Stimulated activated CD4-positive, alpha-beta T cell treated with anti-CD3 and anti-CD28 coated beads, Interleukin-4, amount 100 ng/mL, for 4 hours (primary cell): ENCODE measurements around the gene EEFSEC.

ENCODE experiments used
- DNase-seq, 2 experiments: peaks; one replicate each; pipeline ENCODE4 v3.0.0-alpha.2; 2020

The EEFSEC gene

DNA sequence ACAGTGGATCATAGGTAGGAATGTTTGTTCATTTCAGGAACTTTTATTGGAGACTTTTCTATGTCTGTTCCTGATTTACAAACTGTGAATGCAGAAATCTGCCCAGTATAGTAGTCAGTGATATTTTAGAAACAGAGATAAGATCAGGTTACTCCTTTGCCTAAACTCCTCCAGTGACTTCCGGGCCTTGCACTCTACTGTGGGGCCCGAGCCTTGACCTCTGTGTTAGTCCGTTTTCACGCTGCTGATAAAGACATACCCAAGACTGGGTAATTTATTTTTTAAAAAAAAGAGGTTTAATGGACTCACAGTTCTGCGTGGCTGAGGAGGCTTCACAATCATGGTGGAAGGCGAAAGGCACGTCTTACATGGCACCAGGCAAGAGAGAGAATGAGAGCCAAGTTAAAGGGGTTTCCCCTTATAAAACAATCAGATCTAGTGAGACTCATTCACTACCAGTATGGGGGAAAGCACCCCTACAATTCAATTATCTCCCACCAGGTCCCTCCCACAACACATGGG is 186.3 kb downstream of the EEFSEC start:
- DNase-seq: no peak

GRCh38 chr3:128340198-128340903 is 187.1 kb downstream of the EEFSEC start:
- DNase-seq: no peak

DNA sequence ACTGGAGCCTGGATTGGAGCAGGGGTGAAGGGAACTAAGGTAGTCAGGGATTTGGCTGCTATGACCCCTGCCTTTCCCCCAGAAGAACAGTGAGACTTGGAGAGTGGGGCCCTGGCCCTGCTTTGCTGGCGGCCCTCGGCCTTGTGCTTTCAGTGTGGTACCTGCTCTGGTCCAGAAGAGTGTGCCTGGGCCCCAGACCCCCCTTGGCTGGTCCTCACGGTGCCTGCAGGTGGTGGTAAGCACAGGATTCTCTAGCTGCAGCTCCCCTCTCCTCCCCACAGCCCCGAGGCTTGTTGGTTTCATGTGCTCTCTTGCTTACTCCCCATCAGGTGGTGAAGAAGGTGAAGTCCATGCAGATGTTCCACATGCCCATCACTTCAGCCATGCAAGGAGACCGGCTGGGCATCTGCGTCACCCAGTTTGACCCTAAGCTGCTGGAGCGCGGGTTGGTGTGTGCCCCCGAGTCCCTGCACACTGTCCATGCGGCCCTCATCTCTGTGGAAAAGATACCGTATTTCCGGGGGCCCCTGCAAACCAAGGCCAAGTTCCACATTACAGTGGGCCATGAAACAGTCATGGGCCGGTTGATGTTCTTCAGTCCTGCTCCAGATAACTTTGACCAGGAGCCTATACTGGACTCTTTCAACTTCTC is 187.7 kb downstream of the EEFSEC start:
- no peak for DNase-seq

DNA sequence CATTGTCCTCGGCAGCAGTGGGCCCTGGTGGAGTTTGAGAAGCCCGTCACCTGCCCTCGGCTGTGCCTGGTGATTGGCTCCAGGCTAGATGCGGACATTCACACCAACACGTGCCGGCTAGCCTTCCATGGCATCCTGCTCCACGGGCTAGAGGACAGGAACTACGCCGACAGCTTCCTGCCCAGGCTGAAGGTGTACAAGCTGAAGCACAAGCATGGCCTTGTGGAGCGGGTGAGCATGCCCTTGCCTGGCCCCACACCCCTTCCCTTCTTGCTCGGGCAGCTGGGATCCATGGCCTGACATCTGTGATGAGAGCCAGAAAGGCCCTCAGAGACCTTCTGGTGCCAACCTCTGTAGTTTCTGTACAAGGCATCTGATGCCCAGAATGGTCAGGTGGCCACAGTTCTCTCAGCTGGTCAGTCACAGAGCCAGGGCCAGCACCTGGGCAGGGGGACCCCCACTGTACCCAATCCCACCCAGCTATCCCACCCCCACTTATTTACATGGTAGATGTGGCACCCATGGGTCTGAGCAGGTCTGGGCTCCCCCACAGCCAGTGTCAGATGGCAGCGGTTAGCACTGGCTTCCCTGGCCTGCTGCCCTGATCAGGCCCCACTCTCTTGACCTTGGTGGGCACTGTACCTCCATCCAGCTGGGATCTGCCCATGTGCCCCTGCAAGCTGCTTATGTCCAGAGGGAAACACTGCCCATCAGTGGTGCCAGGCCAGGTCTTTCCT is 188.5 kb downstream of the EEFSEC start:
- no peak for DNase-seq

- no peak for DNase-seq
These were observed 189.5 kb downstream of the EEFSEC start for GRCh38 chr3:128342701-128343180.

DNA sequence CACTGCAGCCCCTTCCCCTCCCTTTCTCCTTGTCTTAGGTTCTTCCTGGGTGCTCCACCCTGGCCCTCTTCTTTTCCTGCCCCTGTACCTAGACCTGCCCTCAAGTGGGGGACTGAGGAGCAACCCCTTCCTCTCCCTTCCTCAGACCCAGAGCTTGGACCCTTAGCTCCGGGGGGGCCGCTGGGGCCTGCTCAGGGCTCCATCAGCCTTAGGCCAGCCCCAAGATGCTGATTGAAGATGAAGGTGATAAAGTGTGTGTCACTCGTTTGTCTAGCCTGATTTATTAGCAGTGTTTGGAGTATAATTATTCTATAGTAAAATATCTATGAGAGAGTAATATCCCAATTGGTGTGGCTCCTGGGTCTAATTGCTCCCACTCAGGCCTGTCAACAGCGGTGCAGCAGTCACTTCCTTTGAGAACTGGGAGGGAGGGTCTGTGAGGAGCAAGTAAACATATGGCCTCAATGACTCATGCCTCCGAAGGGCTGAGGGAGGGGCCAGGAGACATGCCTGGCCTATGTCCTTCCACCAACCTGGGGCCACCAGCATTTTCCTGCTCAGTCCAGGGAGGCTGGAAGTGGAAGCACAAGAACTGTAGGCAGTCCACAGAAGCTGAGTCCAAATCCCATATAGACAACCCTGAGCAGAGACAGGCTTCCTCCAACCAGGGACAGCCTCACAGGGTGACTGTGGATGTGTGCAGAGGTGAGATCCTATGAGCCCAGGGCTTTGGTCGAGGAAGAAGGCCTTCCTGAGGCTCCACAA is 190.2 kb downstream of the EEFSEC start:
- DNase-seq: no peak

DNA sequence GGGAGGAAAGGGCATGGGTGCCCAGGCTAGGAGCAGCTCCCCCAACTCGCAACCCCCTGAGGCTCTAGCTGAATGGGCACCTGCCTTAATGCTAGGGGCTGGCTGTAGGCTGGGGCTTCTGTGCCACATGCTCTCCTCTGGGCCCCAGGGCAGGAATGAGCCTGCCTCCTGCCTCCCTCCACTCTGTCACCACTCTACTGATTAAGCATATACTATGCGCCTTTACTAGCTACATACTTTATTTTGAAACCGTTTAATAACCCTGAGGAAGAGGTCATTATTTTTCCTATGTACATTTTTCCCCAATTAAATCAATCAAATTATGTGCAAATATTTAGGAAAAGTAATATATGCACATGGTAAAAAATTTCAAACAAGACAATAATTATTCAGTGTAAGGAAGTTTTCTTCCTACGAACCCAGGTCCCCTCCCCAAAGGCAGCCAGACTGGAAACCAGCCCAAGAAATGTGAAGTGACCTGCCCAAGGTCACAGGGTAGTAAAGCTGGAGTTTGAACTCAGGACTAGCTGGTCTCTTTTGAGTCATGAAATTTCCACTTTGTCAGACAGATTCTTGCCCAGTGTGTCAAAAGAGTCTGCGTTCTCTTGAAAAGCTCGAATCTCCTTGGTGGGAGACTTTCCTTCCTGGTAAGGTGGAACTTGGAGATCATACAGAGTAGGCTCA is 190.9 kb downstream of the EEFSEC start:
- no peak for DNase-seq

GRCh38 chr3:128345196-128345595 is 191.9 kb downstream of the EEFSEC start:
- DNase-seq: no peak

DNA sequence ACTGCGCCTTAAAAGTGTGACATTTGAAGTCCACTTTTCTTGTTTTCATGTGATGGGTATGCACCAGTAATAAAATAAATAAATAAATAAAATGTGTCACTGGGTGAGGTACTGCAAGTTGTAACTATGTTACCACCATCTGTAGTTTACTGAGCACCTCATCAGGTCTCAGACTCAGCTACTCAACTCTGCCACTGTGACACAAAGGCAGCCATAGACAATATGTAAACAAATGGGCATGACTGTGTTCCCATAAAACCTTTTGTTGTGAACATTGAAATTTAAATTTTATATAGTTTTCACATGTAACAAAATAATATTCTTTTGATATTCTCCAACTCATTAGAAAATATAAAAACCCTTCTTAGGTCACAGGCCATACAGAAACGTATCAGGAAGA is 193.3 kb downstream of the EEFSEC start:
- DNase-seq: no peak

DNA sequence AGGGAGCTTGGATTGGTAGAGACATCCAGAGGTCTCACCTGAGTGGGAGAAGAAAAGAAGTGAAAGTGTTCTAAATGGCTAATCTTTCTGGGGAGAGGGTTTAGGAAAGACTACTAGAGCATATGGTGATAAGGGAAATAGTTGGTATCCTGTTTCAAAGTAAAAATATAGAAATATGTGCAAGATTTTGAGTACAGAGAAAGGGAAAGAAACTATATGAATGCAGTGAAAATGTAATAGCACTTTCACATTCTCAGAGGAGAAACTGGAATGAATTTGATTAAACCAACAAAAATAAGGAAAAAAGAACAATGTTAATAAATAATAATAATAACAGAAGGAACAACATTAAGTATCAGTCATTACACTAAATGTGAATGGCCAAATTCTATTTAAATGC is 194.0 kb downstream of the EEFSEC start:
- no peak for DNase-seq

DNA sequence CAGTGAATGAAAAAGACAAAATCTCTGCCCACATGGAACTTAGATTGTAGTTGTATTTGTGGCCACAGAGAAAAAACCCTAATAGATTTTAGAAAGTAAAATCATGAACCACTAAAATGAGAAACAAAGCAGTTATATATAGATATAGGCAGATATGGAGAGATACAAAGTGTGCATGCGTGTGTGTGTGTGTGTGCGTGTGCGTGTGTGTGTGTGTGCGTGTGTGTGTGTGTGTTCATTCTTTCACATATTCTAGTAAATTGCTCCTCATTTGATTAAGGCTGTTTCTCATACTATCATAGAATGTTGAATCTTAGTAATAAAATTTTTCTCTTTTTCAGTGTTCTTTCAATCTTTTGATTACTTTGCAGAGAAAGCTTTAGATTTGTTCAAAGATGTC is 194.8 kb downstream of the EEFSEC start:
- no peak for DNase-seq

GRCh38 chr3:128348805-128349531 is 195.7 kb downstream of the EEFSEC start:
- DNase-seq: no peak

DNA sequence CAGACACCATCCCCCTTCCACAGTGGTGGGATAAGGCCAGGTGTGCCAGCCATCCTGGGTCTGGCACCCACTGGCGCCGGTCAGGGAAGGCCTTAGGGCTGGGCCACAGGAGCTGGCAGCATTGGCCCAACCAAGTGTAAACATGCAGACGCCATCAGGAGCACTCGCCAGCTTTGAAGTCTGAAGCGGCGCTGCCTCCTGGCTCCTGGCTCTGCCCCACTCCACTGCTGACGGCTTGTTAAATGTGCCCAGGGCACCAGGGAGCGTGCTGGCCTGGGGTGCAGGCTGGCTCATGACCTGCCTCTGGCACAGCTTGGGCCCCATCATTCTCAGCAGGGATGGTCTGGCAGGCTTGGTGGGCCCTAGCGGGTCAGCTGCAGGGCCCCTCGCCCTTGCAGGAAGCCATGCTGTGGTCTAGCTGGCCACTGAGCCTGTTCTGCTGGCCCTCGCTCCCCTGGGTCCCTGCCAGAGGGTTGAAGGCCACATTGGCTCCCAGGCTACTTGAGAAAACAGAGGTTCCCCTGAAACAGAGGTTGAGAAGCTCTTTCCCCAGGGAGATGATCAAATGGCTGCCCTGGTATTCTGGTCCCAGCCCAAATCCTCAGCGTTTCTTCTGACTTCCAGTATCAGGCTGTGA is 196.8 kb downstream of the EEFSEC start:
- no peak for DNase-seq

DNA sequence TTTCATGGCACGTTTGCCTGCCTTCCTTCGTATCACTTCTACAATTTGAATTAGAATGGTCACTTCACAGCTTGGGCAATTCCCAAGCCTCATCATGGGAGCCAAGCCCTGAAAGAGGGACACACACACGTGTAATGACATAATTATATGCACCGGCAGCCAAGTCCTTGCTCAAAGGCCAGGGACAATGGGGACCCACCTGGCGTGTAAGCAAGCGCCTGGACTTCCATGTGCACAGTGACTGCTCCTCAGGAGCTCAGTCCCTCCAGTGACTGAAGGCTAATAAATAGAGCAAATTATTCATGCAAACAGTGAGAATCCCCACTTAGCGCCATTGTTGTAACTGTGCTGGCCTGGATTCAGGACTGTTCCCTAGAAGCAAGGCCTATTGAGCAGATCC is 198.3 kb downstream of the EEFSEC start:
- no peak for DNase-seq

GRCh38 chr3:128352326-128352725 is 199.0 kb downstream of the EEFSEC start:
- DNase-seq: no peak

DNA sequence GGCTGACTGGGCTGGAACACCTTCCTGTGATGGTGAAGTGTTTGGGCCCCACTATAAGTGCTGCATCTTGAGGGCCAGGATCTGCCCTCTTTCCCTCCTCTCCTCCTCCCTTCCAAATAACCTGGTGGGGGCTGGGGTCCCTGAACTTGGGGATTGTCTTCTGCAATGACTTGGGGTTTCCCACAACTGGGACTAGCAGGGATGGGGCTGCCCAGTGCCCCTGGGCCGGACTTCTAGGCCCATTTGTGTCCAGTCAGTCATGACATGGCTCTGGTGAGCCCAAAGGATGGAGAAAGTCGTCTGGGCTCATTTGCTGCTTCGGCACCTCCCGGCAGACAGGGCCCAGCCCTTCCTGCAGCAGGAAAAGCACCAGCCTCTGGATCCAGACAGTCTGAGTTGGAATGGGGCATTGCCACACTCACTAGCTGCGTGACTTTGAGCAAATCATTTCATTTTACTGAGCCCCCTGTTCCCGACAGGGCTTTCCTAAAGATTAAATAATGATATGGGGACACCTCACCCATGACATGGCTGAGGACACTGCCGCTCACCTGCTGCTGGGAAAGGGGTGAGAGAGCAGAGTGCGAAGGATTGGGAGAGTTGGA is 200.2 kb downstream of the EEFSEC start:
- DNase-seq: no peak

DNA sequence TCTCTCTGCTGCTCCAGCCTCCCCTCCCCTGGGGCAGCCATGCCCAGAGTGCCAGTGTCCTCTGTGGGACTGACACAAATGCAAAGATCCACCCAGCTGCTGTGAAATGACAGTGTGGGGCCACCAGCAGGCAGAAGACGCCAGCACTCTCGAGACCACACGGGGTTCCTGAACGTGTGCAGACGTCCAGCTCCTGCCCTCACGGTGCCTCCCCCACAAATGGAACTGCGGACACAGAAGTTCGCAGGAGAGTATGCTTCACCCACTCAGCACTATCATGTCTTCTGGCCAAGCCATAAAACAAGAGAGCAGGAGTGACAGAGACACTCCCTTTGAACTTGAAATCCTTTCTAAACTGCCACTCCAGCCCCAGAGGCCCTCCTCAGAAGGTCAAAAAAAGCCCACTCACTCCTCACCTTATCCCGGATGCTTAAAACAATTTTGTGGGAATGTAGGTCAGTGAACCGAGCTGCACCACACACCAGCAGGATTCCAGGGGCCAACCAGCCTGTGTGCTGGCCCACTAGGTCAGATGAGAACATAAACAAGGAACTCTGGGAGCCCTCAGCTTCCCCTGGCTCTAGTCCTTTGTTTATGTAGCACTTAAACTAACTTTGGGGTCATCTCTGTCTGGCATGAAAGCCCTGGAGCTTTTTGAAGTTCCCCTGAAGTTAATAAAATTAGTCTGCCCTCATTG is 200.9 kb downstream of the EEFSEC start:
- DNase-seq: no peak

GRCh38 chr3:128354788-128355542 is 201.7 kb downstream of the EEFSEC start:
- no peak for DNase-seq

DNA sequence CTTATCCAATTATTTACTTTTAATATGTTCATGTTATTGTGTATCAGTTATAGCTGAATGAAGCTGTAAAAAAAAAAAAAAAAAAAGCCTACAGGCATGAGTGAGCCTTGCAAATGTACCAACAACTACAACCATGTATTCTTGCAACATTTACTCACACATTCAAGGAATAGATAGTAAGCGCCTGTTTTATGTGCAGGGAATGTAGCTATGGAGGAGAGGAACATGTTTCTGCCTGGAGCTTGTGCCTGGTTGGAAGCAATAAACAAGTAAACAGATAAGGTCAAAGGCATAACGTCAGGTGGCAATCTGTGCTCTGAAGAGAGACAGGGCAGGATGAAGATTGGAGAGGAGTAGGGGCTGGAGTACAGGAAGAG is 202.2 kb downstream of the EEFSEC start:
- DNase-seq: no peak
